Activated CD4-positive, CD25-positive, alpha-beta regulatory T cell (primary cell): Measurements from ENCODE around the gene MISP3.

Experiments
- DNase-seq, 4 experiments: peaks; one replicate each; lab custom pipeline; 2025; lab: John Stamatoyannopoulos, UW

MISP3 gene

GRCh38 chr19:14053500-14053899 is 19.1 kb upstream of the MISP3 start:
- DNase-seq, result no peak

- DNase-seq, result no peak
Observed at GRCh38 chr19:14054099-14054498, 18.5 kb upstream of the MISP3 start.

GRCh38 chr19:14054721-14055120 is 17.9 kb upstream of the MISP3 start:
- no peak for DNase-seq

- no peak for DNase-seq
Observed at GRCh38 chr19:14055396-14055795, 17.2 kb upstream of the MISP3 start.

GRCh38 chr19:14056069-14056666 is 16.4 kb upstream of the MISP3 start:
- DNase-seq, result no peak

GRCh38 chr19:14056741-14057356 is 15.7 kb upstream of the MISP3 start:
- DNase-seq, result no peak

- no peak for DNase-seq
Observed at GRCh38 chr19:14058182-14059092, 14.1 kb upstream of the MISP3 start.

GRCh38 chr19:14059093-14059480 is 13.5 kb upstream of the MISP3 start:
- peak in 3 of 4 experiments; percentile 12 to 27 (median 17) for DNase-seq

GRCh38 chr19:14059652-14060155 is 12.9 kb upstream of the MISP3 start:
- no peak for DNase-seq

GRCh38 chr19:14061081-14061749 is 11.4 kb upstream of the MISP3 start:
- no peak for DNase-seq

- no peak for DNase-seq
Observed at GRCh38 chr19:14061751-14062557, 10.6 kb upstream of the MISP3 start, which contains the start of gene PALM3. PALM3 (minus strand) TSS chr19:14062076; CDS start chr19:14061980, 96 bp downstream.

- DNase-seq, result no peak
Observed at GRCh38 chr19:14062558-14062855, 10.1 kb upstream of the MISP3 start.

- no peak for DNase-seq
Observed at GRCh38 chr19:14063105-14063504, 9.5 kb upstream of the MISP3 start.

- DNase-seq, result no peak
Observed at GRCh38 chr19:14066134-14066533, 6.5 kb upstream of the MISP3 start.

GRCh38 chr19:14070268-14071050 is 2.1 kb upstream of the MISP3 start:
- no peak for DNase-seq

GRCh38 chr19:14073261-14073924 is 807 bp downstream of the MISP3 start:
- DNase-seq, result peak; percentile 47 to 76 (median 61)

GRCh38 chr19:14073925-14074838 is 1.6 kb downstream of the MISP3 start:
- no peak for DNase-seq

- DNase-seq, result no peak
Observed at GRCh38 chr19:14078411-14078810, 5.8 kb downstream of the MISP3 start.
